Fibroblast of the aortic adventitia (primary cell): ENCODE results near the gene NXPH4. TPM values are rescaled to one million over a fixed set of nuclear protein-coding genes. Genes with fewer than 3 reads are reported as not detected.

Experiments used
- DNase-seq: peaks from one replicate; pipeline ENCODE4 v3.0.0-alpha.2; 2010; ENCODE audit warnings: low read depth
- H3K4me3 ChIP-seq: 2 replicates; pipeline ENCODE4 v1.5.1; 2011; ENCODE audit warnings: low read depth, mild to moderate bottlenecking, control low read depth, low read length, moderate library complexity
- CTCF ChIP-seq: IDR thresholded peaks from 2 replicates; pipeline ENCODE4 v1.5.1; 2011; ENCODE audit warnings: mild to moderate bottlenecking, low read length, control low read depth, inconsistent platforms; ENCODE audit not compliant: insufficient read depth
- total RNA-seq: library from RNA; depleted of rRNA; stranded (reverse); fragments of >200 nt; gene quantifications from 2 replicates; pipeline ENCODE4 v1.2.3, GENCODE V29; 2012; ENCODE audit warnings: low replicate concordance

The NXPH4 gene
- total RNA-seq, 1 donor: 1.9 TPM

DNA sequence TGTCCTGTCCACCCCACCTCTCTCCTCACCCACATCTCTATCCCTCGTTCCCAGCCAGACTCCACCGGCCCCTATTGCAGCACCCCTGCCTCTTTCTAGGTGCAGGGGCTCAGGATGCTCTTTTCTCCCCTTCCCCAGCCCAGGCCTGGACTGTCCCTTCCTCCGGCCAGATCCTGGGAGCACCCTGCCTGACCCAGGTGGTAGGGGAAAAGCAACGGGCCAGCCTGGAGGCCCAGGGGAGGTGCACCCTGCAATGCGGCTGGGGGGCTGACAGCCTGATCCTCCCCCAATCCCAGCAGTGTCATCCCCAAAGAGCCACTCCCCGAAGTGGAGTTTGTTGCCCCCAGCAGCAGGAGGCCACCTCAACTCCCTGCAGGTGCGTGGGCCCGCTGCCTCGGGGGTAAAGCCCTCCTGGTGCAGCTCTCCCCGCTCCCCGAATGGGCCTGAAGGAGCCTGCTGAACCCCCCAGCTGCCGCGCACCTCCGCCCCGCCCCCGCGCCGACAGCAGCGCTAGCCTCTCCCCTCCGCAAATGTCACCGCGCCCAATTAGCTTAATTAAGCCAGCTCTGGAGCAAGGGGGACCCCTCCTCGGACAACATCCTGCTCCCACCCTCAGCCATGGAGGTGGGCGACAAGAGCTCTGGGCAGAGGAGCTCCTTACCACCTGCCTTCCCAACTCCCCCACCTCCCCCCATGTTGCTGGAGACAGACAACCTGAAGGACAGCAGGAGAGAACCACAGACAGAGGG is 4.7 kb downstream of the NXPH4 start:
- DNase-seq: no peak
- no peak for TF ChIP-seq CTCF
- H3K4me3 ChIP-seq: no peak overlapping the region

DNA sequence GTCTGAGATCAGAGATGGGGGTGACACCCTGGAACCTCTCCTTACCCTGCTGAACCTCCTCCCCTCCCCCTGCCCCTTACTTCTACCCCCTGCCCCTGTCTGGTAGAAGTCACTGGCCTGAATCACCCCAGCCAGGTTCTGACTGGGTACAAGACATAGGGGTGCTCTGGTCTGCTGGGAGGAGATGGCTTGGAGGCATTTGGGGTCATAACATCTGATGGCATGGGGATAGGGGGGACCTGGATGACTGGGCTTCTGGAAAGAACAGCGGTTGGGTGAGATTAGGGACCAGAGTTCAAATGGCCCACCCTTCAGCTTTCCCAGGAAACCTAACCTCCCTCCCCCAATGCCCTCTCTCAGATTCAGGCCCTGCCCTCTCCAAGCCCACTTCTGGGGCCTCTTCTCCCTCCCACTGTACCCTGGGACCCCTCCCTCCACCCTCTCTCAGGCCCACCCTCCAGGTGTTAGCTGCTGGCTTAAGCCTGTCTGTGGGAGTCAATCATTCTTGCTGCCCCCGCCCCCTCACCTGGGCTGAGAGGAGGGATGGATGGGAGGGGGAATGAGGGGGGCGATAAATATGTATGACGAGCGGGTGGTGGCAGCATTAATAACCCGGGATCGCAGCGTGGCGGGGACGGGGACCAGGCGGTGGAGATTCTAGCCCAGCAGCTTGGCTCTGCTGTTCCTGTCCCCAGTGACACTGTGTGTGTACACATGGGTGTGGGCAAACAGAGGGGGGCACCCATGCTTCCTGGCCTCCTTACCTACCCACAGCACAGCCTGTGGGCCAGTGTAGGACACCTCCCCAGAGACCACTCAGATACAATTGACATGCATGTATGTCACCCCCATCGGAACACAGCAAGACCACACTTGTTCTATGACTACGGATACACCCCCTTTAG is 5.9 kb downstream of the NXPH4 start:
- no peak overlapping the region for H3K4me3 ChIP-seq
- no peak for TF ChIP-seq CTCF
- DNase-seq: no peak

GRCh38 chr12:57223191-57224165 is 6.9 kb downstream of the NXPH4 start:
- no peak overlapping the region for H3K4me3 ChIP-seq
- DNase-seq: no peak
- TF ChIP-seq CTCF: no peak

DNA sequence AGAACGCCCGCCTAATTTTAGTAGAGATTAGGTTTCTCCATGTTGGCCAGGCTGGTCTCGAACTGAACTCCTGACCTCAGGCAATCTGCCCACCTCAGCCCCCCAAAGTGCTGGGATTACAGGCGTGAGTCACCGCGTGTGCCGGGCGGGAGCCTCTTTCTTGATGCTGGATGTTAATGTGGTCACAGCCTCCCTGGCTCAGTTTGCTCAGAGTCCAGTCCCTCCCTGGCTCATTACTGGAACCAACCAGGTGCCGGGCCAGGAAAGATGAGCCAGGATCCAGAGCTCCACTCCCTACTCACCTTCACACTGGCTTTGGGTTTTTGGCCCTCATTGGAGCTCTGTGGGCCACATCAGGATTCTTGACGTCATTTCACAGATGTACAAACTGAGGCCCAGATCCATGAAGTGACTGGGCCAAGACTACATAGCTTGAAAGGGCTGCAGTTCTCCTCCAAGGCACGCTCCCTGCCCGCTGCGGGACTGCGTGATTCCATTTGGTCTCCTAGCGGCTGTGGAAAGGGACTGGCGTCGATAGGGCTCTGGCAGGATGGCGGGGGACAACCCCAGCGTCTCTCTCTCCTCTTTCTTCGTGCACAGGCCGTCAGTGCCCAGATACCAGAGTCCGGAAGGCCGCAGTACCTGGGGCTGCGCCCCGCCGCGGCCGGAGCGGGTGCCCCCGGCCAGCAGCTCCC is 7.8 kb downstream of the NXPH4 start:
- H3K4me3 ChIP-seq: no peak overlapping the region
- no peak for TF ChIP-seq CTCF
- no peak for DNase-seq

- peak; percentile 21 for TF ChIP-seq CTCF
- no peak for DNase-seq
- H3K4me3 ChIP-seq: no peak overlapping the region
Observed at GRCh38 chr12:57224973-57225679, 8.5 kb downstream of the NXPH4 start.
